GM19397 (cell line): Measurements from ENCODE around the gene SLC7A14.

ENCODE experiments used
- ATAC-seq: cut with Tn5 transposase; IDR thresholded peaks from one replicate; pipeline ENCODE4 v1.9.1; 2021; ENCODE audit warnings: mild to moderate bottlenecking, moderate library complexity; ENCODE audit not compliant: unreplicated experiment

Gene SLC7A14

GRCh38 chr3:170436697-170437096 lies 149.2 kb downstream of the SLC7A14 start:
- ATAC-seq: no peak

GRCh38 chr3:170432416-170432815 lies 153.5 kb downstream of the SLC7A14 start:
- ATAC-seq: no peak

DNA sequence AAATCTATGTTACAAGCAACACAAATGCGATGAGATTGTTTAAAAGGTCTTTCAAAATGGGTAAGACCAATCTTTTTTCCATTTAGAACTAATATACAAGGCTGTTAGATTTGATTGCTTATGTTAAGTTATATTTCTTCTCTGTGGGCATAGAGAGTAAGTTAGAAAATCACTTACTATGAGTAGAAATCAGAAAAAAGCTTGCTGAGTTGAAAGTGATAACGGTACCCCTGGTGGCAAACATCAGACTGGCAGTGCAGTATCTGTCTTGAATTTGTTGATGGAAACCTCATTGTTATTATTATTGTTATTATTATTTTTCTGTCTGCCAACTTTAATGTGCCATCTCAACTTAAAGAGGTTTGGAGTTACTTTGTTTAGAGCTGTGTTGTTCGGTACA lies 154.8 kb downstream of the SLC7A14 start:
- no peak for ATAC-seq

GRCh38 chr3:170429050-170429449 lies 156.8 kb downstream of the SLC7A14 start:
- ATAC-seq: no peak

DNA sequence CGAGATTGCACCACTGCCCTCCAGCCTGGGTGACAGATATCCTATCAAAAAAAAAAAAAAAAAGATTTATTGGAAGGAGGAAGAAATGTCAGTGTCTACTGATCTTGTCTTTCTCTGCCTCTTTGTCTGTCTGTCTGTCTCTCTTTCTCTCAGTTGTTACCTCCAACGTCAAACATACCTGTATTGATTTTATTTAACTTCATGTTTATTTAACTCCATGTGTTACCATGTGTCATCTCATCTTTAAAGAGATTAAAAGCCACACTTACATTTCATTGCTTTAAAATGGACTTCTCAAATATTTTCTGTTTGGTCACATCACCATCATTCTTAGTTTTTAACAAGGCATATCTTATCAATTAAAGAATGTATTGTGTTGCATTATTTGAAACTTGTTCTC lies 157.8 kb downstream of the SLC7A14 start:
- ATAC-seq: no peak

GRCh38 chr3:170426240-170426797 lies 159.6 kb downstream of the SLC7A14 start:
- no peak for ATAC-seq

DNA sequence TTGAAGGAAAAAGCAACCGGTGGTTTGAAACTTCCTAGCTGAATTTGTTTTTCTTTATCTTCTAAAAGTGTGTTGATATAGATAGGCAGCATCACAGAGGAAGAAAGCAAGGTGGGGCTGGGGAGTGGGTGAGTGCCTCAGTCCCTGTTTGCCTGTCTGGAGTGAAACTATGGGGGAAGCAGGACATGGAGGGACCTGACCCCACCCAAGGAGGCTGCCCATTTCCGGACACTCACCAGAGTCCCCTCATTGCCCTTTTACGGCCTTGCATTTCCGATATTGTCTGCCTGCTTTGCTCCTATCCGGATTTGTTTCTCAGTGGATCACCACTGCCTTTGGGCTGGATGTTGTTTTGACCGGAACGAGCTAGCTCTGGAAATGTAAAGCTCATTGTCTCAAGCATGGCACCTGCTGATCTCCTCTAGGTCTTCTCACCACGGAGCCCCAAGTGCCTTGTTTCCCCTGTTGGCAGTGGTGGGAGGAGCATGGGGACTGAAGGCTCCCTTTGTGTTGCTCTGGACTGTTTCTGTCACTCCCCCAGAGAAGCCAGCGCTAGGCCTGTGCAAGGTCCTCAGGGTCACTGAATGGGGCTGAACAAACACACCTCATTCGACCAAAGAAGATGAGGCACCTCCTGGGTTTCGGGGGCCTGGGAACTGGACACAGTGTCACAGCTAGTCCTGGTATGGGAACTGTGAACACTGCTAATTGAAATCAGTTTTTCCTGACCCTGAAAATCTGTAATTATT lies 160.2 kb downstream of the SLC7A14 start:
- ATAC-seq: no peak

DNA sequence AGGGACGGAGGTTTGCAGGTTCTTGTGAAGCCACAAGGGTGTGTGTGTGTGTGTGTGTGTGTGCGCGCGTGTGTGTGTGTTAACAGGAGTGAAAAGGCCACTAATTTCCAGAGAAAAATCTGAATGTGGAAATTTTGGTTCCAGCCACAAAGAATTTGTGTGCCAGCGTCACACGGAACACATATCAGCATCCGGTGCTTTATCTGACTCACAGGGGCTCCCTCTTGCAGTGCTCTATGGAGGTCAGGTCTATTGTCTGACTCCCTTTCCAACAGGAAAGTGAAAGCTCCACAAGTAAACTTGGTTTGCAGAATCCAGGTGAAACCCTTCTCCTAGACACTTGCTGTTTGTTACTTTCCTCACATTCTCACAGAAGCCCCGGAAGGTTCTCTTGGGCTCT lies 161.0 kb downstream of the SLC7A14 start:
- no peak for ATAC-seq

DNA sequence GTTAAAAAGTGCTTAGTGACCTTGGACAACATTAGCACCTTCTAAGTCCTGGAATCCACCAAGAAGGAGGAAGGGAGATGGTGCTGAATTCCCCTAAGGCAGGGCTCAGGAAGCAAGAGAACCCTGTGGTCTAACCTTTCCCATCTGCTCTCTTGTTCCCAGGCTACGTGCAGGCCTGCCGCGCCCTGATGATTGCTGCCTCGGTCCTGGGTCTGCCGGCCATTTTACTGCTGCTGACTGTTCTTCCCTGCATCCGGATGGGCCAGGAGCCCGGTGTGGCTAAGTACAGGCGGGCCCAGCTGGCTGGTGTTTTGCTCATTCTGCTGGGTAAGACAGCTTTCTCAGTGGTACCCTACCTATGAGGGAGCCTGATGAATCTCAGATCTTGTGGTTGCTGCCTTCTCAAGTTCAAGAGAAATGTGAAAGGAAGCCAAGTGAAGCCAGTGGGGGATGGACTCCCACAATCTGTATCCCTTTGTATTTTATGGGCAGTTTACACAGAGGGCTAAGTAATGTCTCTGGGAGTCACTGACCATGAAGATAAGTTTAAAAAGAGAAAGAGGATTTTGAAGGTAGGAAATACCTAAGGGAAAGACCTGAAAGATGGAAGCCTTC lies 162.8 kb downstream of the SLC7A14 start:
- no peak for ATAC-seq

DNA sequence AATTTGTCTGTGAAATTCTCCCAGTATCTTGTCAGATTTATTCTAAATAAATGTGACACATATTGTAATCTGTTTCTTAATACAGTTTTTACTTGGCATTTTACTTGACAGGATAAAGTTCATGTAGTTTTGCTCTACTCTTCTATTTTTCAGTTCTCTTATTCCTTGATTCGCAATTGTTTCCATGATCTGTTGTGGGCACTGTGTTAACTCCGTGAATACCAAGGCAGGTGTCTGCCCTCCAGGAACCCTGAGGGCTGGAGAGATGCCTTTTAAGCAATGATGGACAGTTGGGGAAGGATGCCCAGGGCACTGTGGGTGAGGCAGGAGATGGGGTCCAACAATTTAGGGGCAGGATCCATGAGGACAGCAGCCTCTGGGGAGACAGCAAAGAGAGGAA lies 164.1 kb downstream of the SLC7A14 start:
- no peak for ATAC-seq

- no peak for ATAC-seq
Measured at GRCh38 chr3:170421111-170421641, 164.7 kb downstream of the SLC7A14 start.

DNA sequence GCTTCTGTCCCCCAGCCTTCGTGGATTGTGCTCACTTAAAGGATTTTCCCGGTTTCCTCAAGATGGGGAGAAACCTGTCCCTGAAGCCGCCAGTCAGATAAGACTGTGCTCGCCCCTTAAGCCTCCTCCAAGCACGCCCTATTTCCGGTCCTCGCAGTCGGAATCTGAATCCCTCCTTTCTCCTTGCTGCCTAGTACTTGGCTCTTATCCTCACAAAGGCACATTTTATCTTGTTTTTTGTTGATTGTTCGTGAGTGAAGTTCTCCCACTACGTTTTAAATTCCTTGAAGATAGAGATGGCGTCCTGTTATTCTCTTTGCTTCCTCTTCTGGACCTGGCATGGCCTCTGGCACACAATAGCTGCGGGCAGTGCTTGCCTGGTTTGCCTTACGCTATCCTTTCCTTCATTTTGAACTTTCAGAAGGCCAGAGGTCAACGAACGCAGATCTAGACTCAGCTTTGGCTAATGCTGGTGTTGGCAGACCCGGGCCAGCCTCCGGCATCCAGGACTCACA lies 165.5 kb downstream of the SLC7A14 start:
- no peak for ATAC-seq

GRCh38 chr3:170419557-170420087 lies 166.3 kb downstream of the SLC7A14 start:
- no peak for ATAC-seq

- ATAC-seq: no peak
Measured at GRCh38 chr3:170418422-170419398, 167.2 kb downstream of the SLC7A14 start, which contains the start of gene CLDN11. Gene CLDN11, plus strand, starts transcription at chr3:170418868. Its CDS starts 199 bp downstream, at chr3:170419067.

GRCh38 chr3:170417090-170417489 lies 168.8 kb downstream of the SLC7A14 start:
- no peak for ATAC-seq

DNA sequence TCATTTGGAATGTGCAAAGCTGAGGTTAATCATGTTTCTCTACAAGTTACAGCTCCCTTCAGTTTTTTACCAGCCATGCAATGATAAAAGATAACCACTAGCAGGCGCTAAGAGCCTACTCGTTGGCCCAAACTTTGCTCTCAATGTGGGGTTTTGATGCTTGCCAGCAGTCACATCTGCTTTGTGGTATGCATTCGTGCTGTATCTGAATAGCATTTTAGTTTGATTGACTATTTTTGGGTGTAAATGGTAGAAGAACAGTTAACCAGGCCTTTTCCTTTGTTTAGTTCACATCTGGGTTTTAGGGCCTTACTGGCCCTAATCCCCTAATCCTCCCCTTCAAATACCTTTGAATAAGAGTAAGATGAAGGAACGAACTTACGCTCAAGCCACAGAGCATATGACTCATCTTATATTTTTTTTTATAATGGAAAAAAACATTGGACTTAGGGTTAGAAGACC lies 171.6 kb downstream of the SLC7A14 start:
- no peak for ATAC-seq

DNA sequence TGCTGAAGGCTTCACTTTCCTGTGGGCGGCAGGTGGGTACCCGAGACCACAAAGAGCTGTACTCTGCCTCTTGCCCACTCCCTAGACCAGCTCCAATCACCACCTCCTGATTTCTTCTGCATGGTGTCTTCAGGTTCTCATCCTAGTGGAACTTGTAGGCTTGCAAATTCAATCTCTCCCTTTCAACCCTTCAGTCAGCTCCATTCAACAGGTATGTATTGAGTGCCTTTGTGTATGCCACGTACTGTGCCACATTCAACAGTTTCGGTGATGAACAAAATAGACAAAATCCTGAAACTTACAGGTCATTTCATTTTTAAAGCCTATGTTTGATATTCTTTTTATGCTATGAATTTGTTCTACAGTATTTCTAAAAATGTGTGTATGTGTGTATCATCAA lies 172.6 kb downstream of the SLC7A14 start:
- no peak for ATAC-seq

- ATAC-seq: no peak
Measured at GRCh38 chr3:170410428-170411029, 175.3 kb downstream of the SLC7A14 start.
